HFFc6 (cell line): ENCODE results near the gene ZNF462. TPM values are rescaled to one million over a fixed set of nuclear protein-coding genes. Genes with fewer than 3 reads are reported as not detected.

Experiments used
- DNase-seq: peaks from one replicate; pipeline ENCODE4 v3.0.0-alpha.2; 2018
- H3K27ac Mint-ChIP-seq: 2 replicates; pipeline ENCODE4 v1.8.0; 2020; ENCODE audit warnings: mild to moderate bottlenecking, mixed read lengths
- H3K27me3 Mint-ChIP-seq: 2 replicates; pipeline ENCODE4 v1.8.0; 2021; ENCODE audit warnings: mild to moderate bottlenecking, moderate library complexity, mixed read lengths; ENCODE audit not compliant: insufficient read depth
- H3K36me3 Mint-ChIP-seq: 2 replicates; pipeline ENCODE4 v1.8.0; 2021; ENCODE audit warnings: low read depth, mixed read lengths
- H3K4me1 Mint-ChIP-seq: 2 replicates; pipeline ENCODE4 v1.8.0; 2020; ENCODE audit warnings: low read depth, mixed read lengths
- H3K4me3 Mint-ChIP-seq: 2 replicates; pipeline ENCODE4 v1.8.0; 2020; ENCODE audit warnings: mild to moderate bottlenecking, moderate library complexity, mixed read lengths
- H3K9me3 Mint-ChIP-seq: 2 replicates; pipeline ENCODE4 v1.8.0; 2020; ENCODE audit warnings: mild to moderate bottlenecking, mixed read lengths
- CTCF ChIP-seq: fragments of 200-600 bp; sonication (generic); IDR thresholded peaks from 2 replicates; pipeline ENCODE4 v1.5.0; 2021; ENCODE audit warnings: antibody characterized with exemption, mild to moderate bottlenecking
- total RNA-seq, 6 experiments: library from RNA; stranded (reverse); fragmentation: NEBNext Ultra II Directional; extraction: Animal tissue kit (Norgen Biotek cat#: 25700); gene quantifications; 2 replicates in 1 of 6; 3 replicates in 5 of 6; pipeline ENCODE4 v1.2.3, GENCODE V29; 2021

ZNF462 gene
- total RNA-seq, 6 experiments from 2014 or later = 10.1 to 18.9 (median 15.6) TPM

DNA sequence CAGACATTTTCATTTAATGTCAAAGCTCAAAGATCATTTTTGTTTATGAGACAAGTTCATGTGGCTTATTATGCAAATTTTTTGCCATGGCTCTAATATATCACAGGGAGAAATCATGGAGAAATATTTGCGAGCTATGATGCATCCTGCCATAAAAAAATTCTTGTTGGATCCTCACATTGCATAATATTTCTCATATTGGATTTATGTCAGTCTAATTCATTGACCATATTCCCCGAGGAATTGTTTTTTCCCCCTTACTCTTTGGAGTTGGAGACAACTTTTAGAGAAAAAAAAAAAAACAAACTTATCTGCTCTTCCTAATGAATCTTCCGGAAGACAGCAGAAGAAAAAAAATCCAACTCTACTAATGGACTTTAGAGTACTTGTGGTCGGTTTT lies 4.3 kb downstream of the ZNF462 start:
- no peaks in the 10 kb centered on the region for H3K9me3 Mint-ChIP-seq
- TF ChIP-seq CTCF = no peak
- H3K27ac Mint-ChIP-seq = no peak overlapping the region
- H3K4me3 Mint-ChIP-seq = no peak overlapping the region
- no peak for DNase-seq
- H3K36me3 Mint-ChIP-seq = no peaks in the 10 kb centered on the region
- H3K4me1 Mint-ChIP-seq = peaks cover 52% of the 10 kb centered on the region
- H3K27me3 Mint-ChIP-seq = peaks cover 3% of the 10 kb centered on the region

DNA sequence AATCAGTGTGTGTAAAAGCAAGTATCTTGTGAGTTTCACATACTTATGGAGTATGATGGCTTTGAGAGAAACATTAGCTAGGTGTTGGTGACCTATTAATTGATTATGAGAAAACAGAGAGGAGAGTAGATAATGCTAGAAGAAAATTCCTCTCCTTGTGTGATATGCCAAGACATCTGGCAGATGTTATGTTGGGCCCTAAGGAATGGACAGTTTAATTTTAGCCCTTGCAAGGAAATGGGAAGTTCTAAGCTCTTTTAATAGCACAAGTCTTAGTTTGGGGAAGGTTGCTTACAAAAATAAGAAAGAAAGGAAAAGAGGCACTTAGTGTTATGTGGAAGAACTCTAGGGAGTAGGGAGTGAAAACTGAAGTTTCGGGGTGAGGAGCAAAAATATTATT lies 5.1 kb downstream of the ZNF462 start:
- peaks cover 1% of the 10 kb centered on the region for H3K27me3 Mint-ChIP-seq
- no peak for DNase-seq
- no peak overlapping the region for H3K4me3 Mint-ChIP-seq
- H3K36me3 Mint-ChIP-seq = no peaks in the 10 kb centered on the region
- no peak overlapping the region for H3K27ac Mint-ChIP-seq
- no peak for TF ChIP-seq CTCF
- H3K4me1 Mint-ChIP-seq = peaks cover 56% of the 10 kb centered on the region
- no peaks in the 10 kb centered on the region for H3K9me3 Mint-ChIP-seq

- H3K9me3 Mint-ChIP-seq = no peaks in the 10 kb centered on the region
- no peak overlapping the region for H3K4me3 Mint-ChIP-seq
- H3K27me3 Mint-ChIP-seq = no peaks in the 10 kb centered on the region; the same call in 1 of the 2 replicates
- H3K36me3 Mint-ChIP-seq = no peaks in the 10 kb centered on the region
- TF ChIP-seq CTCF = no peak
- no peak overlapping the region for H3K27ac Mint-ChIP-seq
- no peak for DNase-seq
- H3K4me1 Mint-ChIP-seq = peaks cover 56% of the 10 kb centered on the region
These were observed 5.6 kb downstream of the ZNF462 start for GRCh38 chr9:106868565-106868964.

DNA sequence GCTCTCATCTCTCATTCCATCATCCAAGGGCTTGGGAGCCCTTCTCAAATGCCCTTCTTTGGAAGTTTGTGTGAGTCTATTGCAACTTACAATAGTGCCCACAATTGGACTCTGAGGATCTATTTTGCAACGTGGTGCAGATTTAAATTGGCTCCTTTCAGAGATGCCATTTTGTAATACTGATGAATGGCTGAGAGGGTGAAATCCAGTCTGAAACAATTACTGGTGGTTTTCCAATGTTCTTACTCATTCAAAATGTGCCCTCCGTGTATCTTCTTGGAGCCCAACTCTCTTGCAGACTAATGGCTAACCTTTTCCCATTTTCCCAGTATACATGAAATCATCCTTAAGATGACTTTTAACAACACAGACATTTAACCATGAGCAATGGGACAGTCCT lies 6.1 kb downstream of the ZNF462 start:
- Mint-ChIP-seq H3K4me1 (peaks cover 56% of the 10 kb centered on the region), H3K27me3 (no peaks in the 10 kb centered on the region; the same call in 1 of the 2 replicates), H3K4me3 (no peak overlapping the region), H3K9me3 (no peaks in the 10 kb centered on the region), H3K36me3 (no peaks in the 10 kb centered on the region), H3K27ac (no peak overlapping the region)
- DNase-seq = no peak
- no peak for TF ChIP-seq CTCF

DNA sequence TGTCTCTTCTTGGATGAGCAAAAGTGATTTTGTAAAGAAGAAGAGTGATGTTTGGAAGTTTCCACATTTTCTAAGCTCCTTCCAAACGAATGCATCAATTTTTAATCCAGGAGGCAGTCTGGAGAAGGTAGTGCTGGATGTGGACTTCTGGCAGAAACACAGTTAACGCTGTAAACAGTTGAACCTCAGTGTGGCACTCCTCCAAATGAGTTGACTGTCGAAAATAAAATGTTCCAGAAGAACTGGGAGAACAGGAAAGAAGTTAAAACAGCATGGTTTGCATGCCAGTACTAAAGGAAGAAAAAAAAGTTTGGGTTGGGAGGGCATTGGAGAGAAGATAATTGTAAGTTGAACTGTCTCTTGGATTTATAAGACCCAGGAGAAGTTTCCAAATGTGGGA lies 6.5 kb downstream of the ZNF462 start:
- Mint-ChIP-seq H3K4me3 (no peak overlapping the region; the same call in 1 of the 2 replicates), H3K27me3 (no peaks in the 10 kb centered on the region; the same call in 1 of the 2 replicates), H3K4me1 (peaks cover 56% of the 10 kb centered on the region), H3K9me3 (no peaks in the 10 kb centered on the region), H3K27ac (no peak overlapping the region), H3K36me3 (no peaks in the 10 kb centered on the region)
- no peak for TF ChIP-seq CTCF
- DNase-seq = no peak

DNA sequence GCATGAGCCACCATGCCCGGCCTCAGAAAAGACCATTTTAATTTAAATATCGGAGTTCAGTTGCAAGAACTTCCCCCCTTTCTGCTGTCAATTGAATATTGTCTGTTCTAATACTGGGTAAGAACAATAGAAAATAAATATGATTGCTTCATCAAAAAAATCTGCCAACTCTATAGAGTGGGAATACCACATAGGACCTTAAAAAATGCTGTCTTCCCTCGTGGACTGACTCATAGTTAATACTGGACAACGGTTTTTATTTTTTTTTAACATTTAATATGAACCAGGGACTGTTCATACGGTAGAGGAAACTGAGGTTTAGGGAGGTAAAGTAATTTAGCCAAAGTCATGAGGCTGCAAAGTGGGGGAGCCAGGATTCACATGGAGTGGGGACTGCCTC lies 9.7 kb downstream of the ZNF462 start:
- peaks cover 49% of the 10 kb centered on the region for H3K4me1 Mint-ChIP-seq

More for the DNA sequence above, 9.7 kb downstream of the ZNF462 start:
- Mint-ChIP-seq H3K27ac (no peak overlapping the region), H3K9me3 (no peaks in the 10 kb centered on the region), H3K27me3 (no peaks in the 10 kb centered on the region), H3K36me3 (no peaks in the 10 kb centered on the region), H3K4me3 (no peak overlapping the region)
- no peak for DNase-seq
- TF ChIP-seq CTCF = no peak
